CD14-positive monocyte (primary cell): ENCODE data around the gene SH3PXD2A. TPM values are rescaled to one million over a fixed set of nuclear protein-coding genes. Genes with fewer than 3 reads are reported as not detected.

Source experiments
- DNase-seq, 3 donors: peaks; one replicate each; pipeline ENCODE4 v3.0.0-alpha.2; 2011 to 2022
- H2AFZ ChIP-seq: 2 replicates; pipeline ENCODE4 v1.6.0; 2012; ENCODE audit warnings: mild to moderate bottlenecking, low read depth, low read length, inconsistent platforms; ENCODE audit not compliant: insufficient read depth, poor library complexity, severe bottlenecking
- H3K27ac ChIP-seq, 2 donors: 1 replicate in 1 of 2; 2 replicates in 1 of 2; pipeline ENCODE4 v1.5.1; 2012 to 2013; ENCODE audit warnings: low read length in 2 of 2, control low read depth in 1 of 2, inconsistent platforms in 1 of 2, low read depth in 1 of 2, mild to moderate bottlenecking in 1 of 2
- H3K27me3 ChIP-seq, 2 donors: one replicate each; pipeline versions ENCODE4 v1.6.0 to v1.6.1; 2011 to 2013; ENCODE audit warnings: low read length in 2 of 2; ENCODE audit not compliant: control insufficient read depth in 2 of 2, insufficient read depth in 2 of 2
- H3K36me3 ChIP-seq, 2 donors: replicated peaks in 1 of 2; 1 replicate in 1 of 2; 2 replicates in 1 of 2; pipeline versions ENCODE4 v1.5.1 to v1.6.1; 2012 to 2013; ENCODE audit warnings: low read length in 2 of 2, control low read depth in 1 of 2, inconsistent platforms in 1 of 2, mild to moderate bottlenecking in 1 of 2; ENCODE audit not compliant: insufficient read depth in 2 of 2, control insufficient read depth in 1 of 2
- H3K4me1 ChIP-seq, 2 donors: 1 replicate in 1 of 2; 2 replicates in 1 of 2; pipeline versions ENCODE4 v1.5.1 to v1.6.1; 2012 to 2013; ENCODE audit warnings: low read length in 2 of 2, control low read depth in 1 of 2, inconsistent platforms in 1 of 2, mild to moderate bottlenecking in 1 of 2, moderate library complexity in 1 of 2; ENCODE audit not compliant: insufficient read depth in 2 of 2, control insufficient read depth in 1 of 2
- H3K4me2 ChIP-seq: replicated peaks from 2 replicates; pipeline ENCODE3; 2012; ENCODE audit warnings: low read length, moderate library complexity, mild to moderate bottlenecking; ENCODE audit not compliant: poor library complexity, severe bottlenecking; ENCODE audit errors: extremely low read depth
- H3K4me3 ChIP-seq, 3 experiments: fragments of 200-600 bp in 1 of 3; sonication (generic) in 1 of 3; replicated peaks in 1 of 3; 1 replicate in 2 of 3; 2 replicates in 1 of 3; pipeline ENCODE4 v1.5.1; 2011 to 2013; ENCODE audit warnings: low read length in 3 of 3, mild to moderate bottlenecking in 3 of 3, control low read depth in 2 of 3, low read depth in 2 of 3, inconsistent platforms in 1 of 3, moderate library complexity in 1 of 3
- H3K79me2 ChIP-seq: 2 replicates; pipeline ENCODE4 v1.6.0; 2012; ENCODE audit warnings: mild to moderate bottlenecking, control low read depth, inconsistent platforms, low read length, moderate library complexity; ENCODE audit not compliant: insufficient read depth
- H3K9ac ChIP-seq: 2 replicates; pipeline ENCODE4 v1.6.0; 2017; ENCODE audit warnings: low read length, mild to moderate bottlenecking; ENCODE audit not compliant: insufficient read depth, poor library complexity, severe bottlenecking
- H3K9me3 ChIP-seq, 2 donors: replicated peaks in 1 of 2; 1 replicate in 1 of 2; 2 replicates in 1 of 2; pipeline versions ENCODE4 v1.5.1 to v1.6.1; 2012 to 2013; ENCODE audit warnings: low read length in 2 of 2, control low read depth in 1 of 2; ENCODE audit not compliant: control insufficient read depth in 1 of 2, insufficient read depth in 1 of 2
- H4K20me1 ChIP-seq: 2 replicates; pipeline ENCODE4 v1.6.0; 2012; ENCODE audit warnings: mild to moderate bottlenecking, low read length, control low read depth, moderate library complexity; ENCODE audit not compliant: insufficient read depth
- H3K27ac Mint-ChIP-seq, 7 donors: one replicate each; pipeline ENCODE4 v1.8.0; 2020; ENCODE audit warnings: mild to moderate bottlenecking in 7 of 7, mixed read lengths in 7 of 7, moderate library complexity in 6 of 7, inconsistent platforms in 2 of 7
- H3K27me3 Mint-ChIP-seq, 3 donors: one replicate each; pipeline ENCODE4 v1.8.0; 2021 to 2022; ENCODE audit warnings: low read depth in 3 of 3, mild to moderate bottlenecking in 3 of 3, mixed read lengths in 3 of 3, moderate library complexity in 3 of 3, inconsistent platforms in 1 of 3
- H3K36me3 Mint-ChIP-seq, 2 donors: one replicate each; pipeline ENCODE4 v1.8.0; 2020; ENCODE audit warnings: mixed read lengths in 2 of 2, inconsistent platforms in 1 of 2, mild to moderate bottlenecking in 1 of 2
- H3K4me1 Mint-ChIP-seq: one replicate; pipeline ENCODE4 v1.8.0; 2020; ENCODE audit warnings: mild to moderate bottlenecking, mixed read lengths
- H3K4me3 Mint-ChIP-seq, 2 donors: one replicate each; pipeline ENCODE4 v1.8.0; 2020; ENCODE audit warnings: mild to moderate bottlenecking in 2 of 2, mixed read lengths in 2 of 2, moderate library complexity in 1 of 2
- H3K9me3 Mint-ChIP-seq, 7 donors: one replicate each; pipeline ENCODE4 v1.8.0; 2020 to 2022; ENCODE audit warnings: mixed read lengths in 7 of 7, mild to moderate bottlenecking in 6 of 7, moderate library complexity in 6 of 7, inconsistent platforms in 2 of 7
- WGBS: methylation state at CpG from one replicate; pipeline ENCODE4 v1.1.5; 2013; ENCODE audit warnings: missing lambda C conversion rate; ENCODE audit not compliant: insufficient coverage; 5-methylcytosine and 5-hydroxymethylcytosine counted together
- intact Hi-C, 2 donors: fragments of 100-400 bp; cut with micrococcal nuclease; formaldehyde crosslinking; loops; one replicate each; pipeline versions ENCODE4 v1.15.0 to v1.15.1; 2023
- polyA plus RNA-seq, 3 donors: library from polyadenylated mRNA; depleted of rRNA in 1 of 3; unstranded in 2 of 3; stranded (reverse) in 1 of 3; fragments of 300-500 nt in 2 of 3; fragments of >200 nt in 1 of 3; fragmentation: Illumina TruSeq in 2 of 3; gene quantifications; 1 replicate in 2 of 3; 2 replicates in 1 of 3; pipeline ENCODE4 v1.2.3, GENCODE V29; 2012 to 2021
- TF ChIP-seq, protein P1 (sequence below): fragments of 200-600 bp; IDR thresholded peaks from one replicate; pipeline ENCODE4 v1.8.0; 2022; ENCODE audit warnings: antibody characterized with exemption, mild to moderate bottlenecking

SH3PXD2A gene
- polyA plus RNA-seq, 3 donors: 0.01 to 0.76 (median 0.05) TPM

DNA sequence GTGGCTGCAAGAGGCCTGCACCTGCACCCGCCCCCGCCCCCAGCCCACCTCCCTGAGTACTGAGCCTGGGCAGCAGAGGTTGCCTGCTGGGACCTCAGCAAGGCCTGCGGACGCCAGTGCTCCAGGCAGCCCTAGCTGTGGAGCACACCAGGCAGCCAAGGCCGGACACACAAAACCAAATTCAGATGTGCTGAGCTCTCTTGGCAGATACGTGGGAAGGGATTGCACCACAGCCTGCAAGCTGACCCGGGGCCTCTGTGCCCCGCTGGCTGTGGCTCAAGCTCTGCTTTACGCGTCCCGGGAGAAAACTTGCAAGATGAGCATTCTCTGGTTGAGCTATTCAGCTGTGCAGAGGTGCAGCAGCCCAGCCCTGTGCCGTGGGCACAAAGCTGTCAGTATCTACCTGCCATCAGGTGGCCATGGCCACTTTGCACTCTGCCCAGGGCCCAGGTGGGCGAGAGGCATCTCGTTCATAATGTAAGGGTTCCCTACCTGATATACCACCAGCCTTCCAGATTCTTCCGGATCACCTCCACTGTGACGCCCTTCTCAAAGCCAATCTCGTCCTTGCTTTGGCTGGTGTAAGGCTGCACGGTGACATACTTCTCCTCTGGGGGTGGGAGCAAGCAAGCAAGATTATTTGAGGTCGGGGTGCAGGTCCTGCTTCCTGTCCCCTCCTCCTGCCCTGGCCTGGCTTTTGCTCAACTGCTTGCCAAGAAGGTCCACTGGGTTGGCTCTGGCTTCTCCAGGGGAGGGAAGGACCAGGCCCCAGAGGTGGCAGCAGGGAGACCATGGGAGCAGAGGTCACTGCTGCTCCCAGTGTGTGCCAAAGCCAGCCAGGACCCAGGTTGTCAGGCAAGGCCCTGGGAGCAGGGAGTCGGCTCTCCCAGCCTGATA is 238.4 kb downstream of the SH3PXD2A start:
- Mint-ChIP-seq H3K36me3 (no peaks in the 10 kb centered on the region), H3K4me3 (no peak overlapping the region), H3K27ac (no peak overlapping the region), H3K9me3 (peaks cover 0 to 2% (median 0%) of the 10 kb centered on the region in 7 donors), H3K4me1 (no peaks in the 10 kb centered on the region), H3K27me3 (peaks cover 0 to 7% (median 0%) of the 10 kb centered on the region in 3 donors)
- 74% methylated on average over 18 of the region's 20 CpGs for WGBS
- Histone ChIP-seq H3K9me3 (no peaks in the 10 kb centered on the region), H3K27me3 (no peaks in the 10 kb centered on the region), H3K36me3 (no peaks in the 10 kb centered on the region), H3K4me2 (no peak overlapping the region), H3K9ac (no peak overlapping the region), H3K27ac (no peak overlapping the region), H3K79me2 (no peaks in the 10 kb centered on the region), H3K4me3 (no peak overlapping the region), H2AFZ (no peak overlapping the region), H4K20me1 (no peaks in the 10 kb centered on the region), H3K4me1 (no peaks in the 10 kb centered on the region)
- no peak for DNase-seq
- intact Hi-C loops: no loop called here
- TF ChIP-seq, protein P1, sequence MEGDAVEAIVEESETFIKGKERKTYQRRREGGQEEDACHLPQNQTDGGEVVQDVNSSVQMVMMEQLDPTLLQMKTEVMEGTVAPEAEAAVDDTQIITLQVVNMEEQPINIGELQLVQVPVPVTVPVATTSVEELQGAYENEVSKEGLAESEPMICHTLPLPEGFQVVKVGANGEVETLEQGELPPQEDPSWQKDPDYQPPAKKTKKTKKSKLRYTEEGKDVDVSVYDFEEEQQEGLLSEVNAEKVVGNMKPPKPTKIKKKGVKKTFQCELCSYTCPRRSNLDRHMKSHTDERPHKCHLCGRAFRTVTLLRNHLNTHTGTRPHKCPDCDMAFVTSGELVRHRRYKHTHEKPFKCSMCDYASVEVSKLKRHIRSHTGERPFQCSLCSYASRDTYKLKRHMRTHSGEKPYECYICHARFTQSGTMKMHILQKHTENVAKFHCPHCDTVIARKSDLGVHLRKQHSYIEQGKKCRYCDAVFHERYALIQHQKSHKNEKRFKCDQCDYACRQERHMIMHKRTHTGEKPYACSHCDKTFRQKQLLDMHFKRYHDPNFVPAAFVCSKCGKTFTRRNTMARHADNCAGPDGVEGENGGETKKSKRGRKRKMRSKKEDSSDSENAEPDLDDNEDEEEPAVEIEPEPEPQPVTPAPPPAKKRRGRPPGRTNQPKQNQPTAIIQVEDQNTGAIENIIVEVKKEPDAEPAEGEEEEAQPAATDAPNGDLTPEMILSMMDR: no peak

DNA sequence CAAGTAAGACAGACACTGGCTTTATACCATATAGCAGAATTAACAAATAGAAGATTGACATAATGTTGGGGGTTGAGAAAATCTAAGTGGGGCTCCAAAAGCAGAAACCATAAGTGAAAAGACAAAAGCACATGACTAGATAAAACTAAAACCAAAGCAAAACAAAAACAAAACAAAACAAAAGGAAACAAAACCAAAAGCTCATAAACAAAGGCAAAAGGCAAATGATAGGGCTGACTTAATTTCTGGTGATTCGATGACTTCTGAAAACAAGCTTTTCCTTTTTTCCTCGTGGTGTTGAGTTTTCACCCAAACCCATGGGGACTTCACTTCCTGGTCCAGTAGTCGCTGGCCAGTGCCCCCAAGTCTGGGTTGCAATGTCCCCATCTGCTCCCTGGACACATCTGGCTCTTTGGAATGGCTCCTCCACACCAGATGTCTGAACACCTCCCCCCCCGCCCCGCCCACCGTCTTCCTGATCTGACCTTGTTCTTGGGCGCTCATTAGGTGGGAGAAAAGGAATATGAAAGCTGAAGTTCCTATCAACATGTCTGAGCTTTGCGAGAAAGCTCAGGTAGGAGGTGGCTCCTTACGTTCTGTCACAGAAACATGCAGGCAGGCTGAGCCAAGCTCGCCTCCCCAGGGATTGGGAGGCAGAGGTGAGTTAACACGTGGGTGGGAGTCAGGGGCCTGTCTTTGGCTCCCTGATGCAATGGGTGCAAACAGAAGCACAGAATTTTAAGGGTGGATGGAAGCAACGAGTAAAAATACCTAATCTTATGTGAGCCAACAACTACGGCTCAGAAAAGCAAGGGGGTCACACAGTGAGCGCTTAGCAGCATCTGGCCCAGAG is 240.8 kb downstream of the SH3PXD2A start:
- no peak for DNase-seq
- Mint-ChIP-seq H3K9me3 (peaks cover 0 to 2% (median 0%) of the 10 kb centered on the region in 7 donors), H3K4me3 (no peak overlapping the region), H3K36me3 (peaks cover 0 to 3% of the 10 kb centered on the region in 2 donors), H3K4me1 (no peaks in the 10 kb centered on the region), H3K27ac (no peak overlapping the region), H3K27me3 (peaks cover 0 to 5% (median 0%) of the 10 kb centered on the region in 3 donors)
- intact Hi-C loops: no loop called here
- no peak overlapping the region for H2AFZ ChIP-seq
- no peaks in the 10 kb centered on the region for H3K9me3 ChIP-seq
- TF ChIP-seq, protein P1: no peak
- H3K27me3 ChIP-seq: no peaks in the 10 kb centered on the region
- H3K4me1 ChIP-seq: no peaks in the 10 kb centered on the region
- no peaks in the 10 kb centered on the region for H3K79me2 ChIP-seq
- H3K4me2 ChIP-seq: no peak overlapping the region
- no peak overlapping the region for H3K27ac ChIP-seq
- H3K36me3 ChIP-seq: no peaks in the 10 kb centered on the region
- 88% methylated on average over 10 of the region's 14 CpGs for WGBS
- H4K20me1 ChIP-seq: no peaks in the 10 kb centered on the region
- no peak overlapping the region for H3K4me3 ChIP-seq
- no peak overlapping the region for H3K9ac ChIP-seq
